Kasumi-1 (cell line): ENCODE results near the gene NCOR1.
"Not testable (repeated sequence)": the region's sequence is repeated elsewhere in the genome, so short reads cannot be mapped to it uniquely, and the experiment has no call there.

Experiments
- DNase-seq, 2 experiments: peaks; one replicate each; lab custom pipeline; 2025; lab: John Stamatoyannopoulos, UW

Gene NCOR1

GRCh38 chr17:16215273-16215964 lies at the start of gene NCOR1:
NCOR1 (minus strand) TSS chr17:16215534; CDS start chr17:16194569, 20,965 bp downstream.
- DNase-seq: peak; percentile 57 to 62

- no peak for DNase-seq
Observed at GRCh38 chr17:16262201-16262600, 46.9 kb upstream of the NCOR1 start.

DNA sequence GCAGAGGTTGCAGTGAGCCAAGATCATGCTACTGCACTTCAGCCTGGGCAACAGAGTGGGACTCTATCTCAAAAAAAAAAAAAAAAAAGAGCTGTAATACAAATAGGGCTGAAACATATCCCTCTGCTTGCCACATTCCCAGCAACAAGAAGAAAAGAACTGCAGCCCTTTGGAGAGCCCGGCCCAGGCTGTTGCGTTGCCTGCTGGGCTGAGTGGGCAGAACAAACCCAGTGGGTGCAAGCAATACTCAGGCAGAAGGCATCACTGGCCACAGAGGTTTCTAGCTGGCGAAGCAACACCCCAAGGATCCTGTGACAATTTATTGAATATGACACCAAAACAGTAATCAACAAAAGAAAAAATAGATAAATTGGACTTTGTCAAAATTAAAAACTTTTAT lies 45.7 kb upstream of the NCOR1 start:
- no peak for DNase-seq

DNA sequence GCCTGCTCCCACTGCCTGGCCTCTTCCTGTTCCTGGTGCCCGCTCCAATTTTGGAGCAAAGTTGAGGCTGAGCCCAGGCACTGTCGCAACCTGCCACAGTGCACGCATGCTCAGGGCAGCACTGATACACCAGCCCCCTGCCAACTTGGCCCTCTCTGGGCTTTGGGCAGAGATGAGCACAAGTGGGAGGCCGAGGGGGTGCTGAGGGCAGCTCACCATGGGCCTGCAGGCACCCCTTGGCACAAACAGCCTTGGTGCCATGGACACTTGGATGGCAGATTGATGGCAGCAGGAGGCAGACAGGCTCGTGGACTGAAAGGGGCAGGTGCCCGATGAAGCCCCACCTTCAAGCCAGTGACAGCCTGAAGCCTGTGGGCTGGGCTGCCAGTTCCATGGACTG lies 44.6 kb upstream of the NCOR1 start:
- DNase-seq: no peak

GRCh38 chr17:16258901-16259300 lies 43.6 kb upstream of the NCOR1 start:
- no peak for DNase-seq

DNA sequence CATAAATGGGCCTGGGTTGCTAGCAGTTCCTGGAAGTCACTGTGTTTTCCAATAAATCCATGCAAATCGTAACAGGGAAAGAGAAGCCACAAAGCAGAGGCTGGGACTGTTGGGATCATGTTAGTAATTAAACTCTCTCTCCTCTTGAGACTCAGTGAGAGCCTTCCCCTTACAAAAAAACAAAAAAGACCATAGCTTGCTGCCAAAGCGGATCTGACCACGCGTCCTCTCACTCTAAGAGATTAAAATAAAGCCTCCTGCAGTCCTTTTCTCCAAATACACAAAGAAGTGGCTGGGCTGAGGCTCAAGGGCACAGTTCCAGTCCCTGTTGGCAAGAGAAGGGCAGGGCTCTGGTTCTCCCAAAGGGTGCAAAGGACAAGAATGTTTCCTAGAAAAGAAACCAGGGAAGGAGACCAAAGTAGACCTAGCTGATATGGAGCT lies 40.2 kb upstream of the NCOR1 start:
- DNase-seq: no peak

- no peak for DNase-seq
Observed at GRCh38 chr17:16254773-16255400, 39.6 kb upstream of the NCOR1 start.

DNA sequence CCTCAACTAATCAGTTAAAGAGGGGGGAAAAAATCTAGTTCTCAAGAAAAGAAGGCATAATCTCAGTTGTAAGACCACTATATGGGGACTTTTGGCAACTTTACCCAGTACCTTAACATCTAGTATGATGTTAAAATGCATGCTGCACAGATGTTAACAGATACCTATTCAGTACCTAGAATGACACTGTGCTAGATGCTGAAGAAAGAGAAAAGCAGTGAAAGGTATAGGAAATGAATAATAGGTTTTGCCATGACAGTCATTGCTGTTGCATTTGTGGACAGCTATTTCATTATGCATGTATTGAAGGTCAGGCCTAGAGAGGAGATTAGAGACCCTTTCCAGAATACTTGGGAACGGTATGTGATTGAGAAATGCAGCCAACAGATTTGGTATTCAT lies 36.2 kb upstream of the NCOR1 start:
- no peak for DNase-seq

DNA sequence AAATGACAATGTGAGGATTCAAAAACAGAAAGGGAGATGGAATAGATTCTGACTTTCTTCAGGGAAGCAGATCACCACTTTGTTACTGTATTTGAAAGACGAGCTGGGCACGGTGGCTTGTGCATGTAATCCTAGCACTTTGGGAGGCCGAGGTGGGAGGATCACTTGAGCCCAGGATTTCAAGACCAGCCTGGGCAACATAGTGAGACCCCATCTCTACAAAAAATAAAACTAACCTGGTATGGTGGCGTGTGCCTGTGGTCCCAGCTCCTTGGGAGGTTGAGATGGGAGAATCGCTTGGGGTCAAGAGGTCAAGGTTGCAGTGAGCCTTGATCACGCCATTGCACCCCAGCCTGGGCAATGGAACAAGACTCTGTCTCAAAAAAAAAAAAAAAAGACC lies 35.7 kb upstream of the NCOR1 start:
- DNase-seq: no peak

DNA sequence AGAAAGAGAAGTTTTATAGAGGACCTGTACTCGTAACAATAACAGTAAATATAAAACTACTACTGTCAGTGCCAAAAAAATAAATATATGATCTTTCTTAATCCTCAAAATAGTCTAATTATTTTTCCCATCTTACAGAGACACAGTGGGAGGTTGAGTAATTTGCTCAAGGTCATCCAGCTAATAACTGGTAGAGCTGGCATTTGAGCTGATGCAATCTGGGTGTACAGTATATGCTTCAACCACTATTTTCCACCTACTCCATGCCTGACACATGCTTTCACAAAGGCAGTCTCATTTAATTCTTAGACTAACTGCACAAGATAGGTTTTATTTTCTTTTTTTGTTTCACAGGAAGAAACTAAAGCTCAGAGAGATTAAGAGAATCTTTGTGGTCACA lies 35.3 kb upstream of the NCOR1 start:
- no peak for DNase-seq

DNA sequence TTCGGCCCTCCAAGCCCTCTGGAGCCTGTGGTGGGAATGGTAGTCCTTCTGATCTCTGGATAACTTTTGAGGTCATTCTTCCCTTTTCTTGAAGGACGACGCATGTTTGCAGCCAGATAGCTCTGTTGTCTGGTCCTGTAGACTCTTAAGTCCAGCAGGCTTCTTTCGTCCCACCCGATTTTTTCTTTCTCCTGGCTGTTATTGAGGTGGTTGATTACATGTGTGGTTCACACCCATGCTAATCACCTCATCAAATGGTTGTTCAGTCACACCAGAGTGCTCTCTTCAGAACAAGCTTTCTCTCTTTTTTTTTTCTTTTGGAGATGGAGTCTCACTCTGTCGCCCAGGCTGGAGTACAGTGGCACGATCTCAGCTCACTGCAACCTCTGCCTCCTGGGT lies 32.3 kb upstream of the NCOR1 start:
- no peak for DNase-seq

- DNase-seq: no peak
Observed at GRCh38 chr17:16243801-16244567, 28.6 kb upstream of the NCOR1 start.

GRCh38 chr17:16243385-16243784 lies 28.1 kb upstream of the NCOR1 start:
- no peak for DNase-seq

DNA sequence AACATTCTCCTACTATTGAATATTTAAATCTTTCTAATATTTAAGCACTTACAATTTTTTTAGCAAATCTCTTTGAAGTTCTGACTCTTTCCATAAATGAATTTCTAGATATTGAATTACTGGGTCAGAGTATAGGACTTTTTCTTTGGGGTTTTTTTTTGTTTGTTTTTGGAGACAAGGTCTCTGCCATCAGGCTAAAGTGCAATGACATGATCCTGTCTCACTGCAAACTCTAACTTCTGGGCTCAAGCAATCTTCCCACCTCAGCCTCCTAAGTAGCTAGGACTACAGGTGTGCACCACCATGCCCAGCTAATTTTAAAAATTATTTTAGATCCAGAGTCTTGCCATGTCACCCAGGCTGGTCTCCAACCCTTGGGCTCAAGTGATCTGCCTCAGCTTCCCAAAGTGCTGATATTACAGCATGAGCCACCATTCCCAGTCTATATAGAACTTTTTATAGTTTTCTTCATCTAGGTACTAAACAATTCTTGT lies 26.6 kb upstream of the NCOR1 start:
- no peak for DNase-seq

DNA sequence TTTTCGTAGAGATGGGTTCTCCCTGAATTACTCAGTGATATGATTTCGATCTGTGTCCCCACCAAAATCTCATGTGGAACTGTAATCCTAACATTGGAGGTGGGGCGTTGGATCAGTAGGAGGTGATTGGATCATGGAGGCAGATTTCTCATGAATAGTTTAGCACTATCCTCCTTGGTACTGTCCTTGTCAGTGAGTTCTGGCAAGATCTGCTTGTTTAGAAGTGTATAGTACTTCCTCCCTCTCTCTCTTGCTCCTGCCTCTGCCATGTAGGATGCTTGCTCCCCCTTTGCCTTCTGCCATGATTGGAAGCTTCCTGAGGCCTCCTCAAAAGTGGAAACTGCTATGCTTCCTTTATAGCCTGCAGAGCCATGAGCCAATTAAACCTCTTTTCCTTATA lies 24.6 kb upstream of the NCOR1 start:
- no peak for DNase-seq

- DNase-seq: no peak
Observed at GRCh38 chr17:16232391-16232790, 17.1 kb upstream of the NCOR1 start.

- not testable (repeated sequence) for DNase-seq
Observed at GRCh38 chr17:16229912-16230561, 14.7 kb upstream of the NCOR1 start.

DNA sequence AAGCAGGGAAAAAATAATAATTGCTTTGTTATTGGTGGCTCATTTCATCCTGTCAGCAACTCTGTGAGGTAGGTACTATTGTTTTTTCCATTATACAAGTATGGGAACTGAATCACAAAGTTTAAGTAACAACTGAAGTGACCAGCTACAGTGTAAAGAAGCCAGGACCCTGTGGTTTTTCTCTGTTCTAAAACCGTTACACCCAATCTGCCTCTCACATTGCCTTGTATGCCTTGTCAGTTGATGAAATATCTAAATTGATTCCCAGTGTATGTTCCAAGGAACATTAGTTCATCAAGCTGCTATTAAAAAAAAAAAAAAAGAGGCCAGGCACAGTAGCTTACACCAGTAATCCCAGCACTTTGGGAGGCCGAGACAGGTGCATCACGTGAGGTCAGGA lies 7.1 kb upstream of the NCOR1 start:
- DNase-seq: no peak

DNA sequence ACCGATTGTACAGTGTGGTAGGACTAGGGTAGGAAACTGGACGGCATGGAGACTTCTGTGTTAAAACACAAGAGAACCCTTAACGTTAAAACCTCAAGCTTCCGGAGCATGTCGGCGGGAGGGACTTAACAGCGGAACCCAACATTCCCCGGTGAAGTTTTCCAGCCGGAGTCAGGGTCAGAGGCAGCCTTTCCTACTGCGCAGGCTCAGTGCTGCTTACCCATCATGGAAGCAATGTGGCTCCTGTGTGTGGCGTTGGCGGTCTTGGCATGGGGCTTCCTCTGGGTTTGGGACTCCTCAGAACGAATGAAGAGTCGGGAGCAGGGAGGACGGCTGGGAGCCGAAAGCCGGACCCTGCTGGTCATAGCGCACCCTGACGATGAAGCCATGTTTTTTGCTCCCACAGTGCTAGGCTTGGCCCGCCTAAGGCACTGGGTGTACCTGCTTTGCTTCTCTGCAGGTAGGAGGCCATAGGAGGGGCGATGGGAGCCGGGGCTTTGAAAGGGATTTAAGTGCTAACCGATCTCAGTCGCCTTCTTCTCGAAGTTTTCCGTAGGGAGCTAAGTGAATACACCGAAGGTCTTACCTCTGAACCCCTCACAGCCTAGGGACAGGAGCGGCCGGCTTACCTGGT lies 1.8 kb upstream of the NCOR1 start, which contains the start of gene PIGL:
TSS of gene PIGL (plus strand) at position 209 of the 634 bp plus-strand sequence. CDS start at position 226, 17 bp downstream.
- peak; percentile 75 to 78 for DNase-seq

- not testable (repeated sequence) for DNase-seq
Observed at GRCh38 chr17:16216341-16217001, 1.1 kb upstream of the NCOR1 start.

GRCh38 chr17:16215965-16216316 lies 607 bp upstream of the NCOR1 start:
- DNase-seq: no peak

DNA sequence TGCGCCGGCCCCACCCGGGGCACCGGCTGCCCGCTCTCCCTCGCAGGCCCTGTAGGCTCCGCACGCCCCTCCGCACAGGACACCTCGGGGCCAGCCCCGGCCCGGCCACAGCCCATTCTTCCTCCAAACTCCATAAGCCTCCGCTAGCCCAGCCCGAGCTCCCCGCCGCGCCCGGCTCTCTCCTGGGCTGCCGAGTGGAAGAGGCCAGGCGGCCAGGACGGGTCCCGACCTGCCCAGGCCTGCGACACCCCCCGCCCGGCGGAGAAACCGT lies 397 bp downstream of the NCOR1 start:
- no peak for DNase-seq
